HepG2 (cell line): ENCODE measurements around the gene MACROD2. TPM values are rescaled to one million over a fixed set of nuclear protein-coding genes. Genes with fewer than 3 reads are reported as not detected.

Experiments
- BORCS8-MEF2B ChIP-seq: sonication (generic); formaldehyde crosslinking; IDR thresholded peaks from 2 replicates; pipeline ENCODE4 v1.8.0; 2022; ENCODE audit warnings: mild to moderate bottlenecking, missing genetic modification reagents
- ETS1 ChIP-seq: sonication (generic); formaldehyde crosslinking; IDR thresholded peaks from 2 replicates; pipeline ENCODE4 v1.4.0; 2020; ENCODE audit warnings: missing genetic modification reagents
- FOXA3 ChIP-seq: IDR thresholded peaks from 2 replicates; pipeline ENCODE4 v1.6.1; 2016; ENCODE audit warnings: missing genetic modification reagents, missing compliant biosample characterization
- HOXA5 ChIP-seq: sonication (generic); formaldehyde crosslinking; IDR thresholded peaks from 2 replicates; pipeline ENCODE4 v1.4.0; 2020; ENCODE audit warnings: missing genetic modification reagents
- KDM1A ChIP-seq: IDR thresholded peaks from 2 replicates; pipeline ENCODE4 v1.6.1; 2016; ENCODE audit warnings: missing compliant biosample characterization
- RXRB ChIP-seq: IDR thresholded peaks from 2 replicates; pipeline ENCODE4 v1.6.1; 2016; ENCODE audit warnings: borderline replicate concordance, missing genetic modification reagents, missing compliant biosample characterization
- SMC3 ChIP-seq: IDR thresholded peaks from 2 replicates; pipeline ENCODE4 v1.6.1; 2011; ENCODE audit warnings: low read length, improper control_type of control experiment
- SOX6 ChIP-seq, 2 experiments: fragments of 450-650 bp in 1 of 2; sonication (generic) in 1 of 2; formaldehyde crosslinking in 1 of 2; IDR thresholded peaks; 2 replicates each; pipeline versions ENCODE4 v1.4.0 to v1.6.1; 2017 to 2020; ENCODE audit warnings: antibody characterized with exemption in 1 of 2, mild to moderate bottlenecking in 1 of 2, missing genetic modification reagents in 1 of 2
- STAG1 ChIP-seq: sonication (generic); formaldehyde crosslinking; IDR thresholded peaks from 2 replicates; pipeline ENCODE4 v1.4.0; 2020; ENCODE audit warnings: missing genetic modification reagents
- TIGD3 ChIP-seq: sonication (generic); formaldehyde crosslinking; IDR thresholded peaks from 2 replicates; pipeline ENCODE4 v1.5.1; 2020; ENCODE audit warnings: mild to moderate bottlenecking, missing genetic modification reagents, borderline replicate concordance
- ZMYM4 ChIP-seq: sonication (generic); formaldehyde crosslinking; IDR thresholded peaks from 2 replicates; pipeline ENCODE4 v1.8.1; 2023; ENCODE audit warnings: mild to moderate bottlenecking, missing genetic modification reagents
- ZNF34 ChIP-seq: sonication (generic); formaldehyde crosslinking; IDR thresholded peaks from 2 replicates; pipeline ENCODE4 v1.4.0; 2020; ENCODE audit warnings: mild to moderate bottlenecking, missing genetic modification reagents, borderline replicate concordance
- ZNF543 ChIP-seq: sonication (generic); formaldehyde crosslinking; IDR thresholded peaks from 2 replicates; pipeline ENCODE4 v1.4.0; 2020; ENCODE audit warnings: mild to moderate bottlenecking, missing genetic modification reagents
- ZNF562 ChIP-seq: sonication (generic); formaldehyde crosslinking; IDR thresholded peaks from 2 replicates; pipeline ENCODE4 v1.8.0; 2022; ENCODE audit warnings: missing genetic modification reagents, borderline replicate concordance
- ZNF644 ChIP-seq: IDR thresholded peaks from 2 replicates; pipeline ENCODE4 v1.6.1; 2016; ENCODE audit warnings: low read depth
- ZNF652 ChIP-seq: IDR thresholded peaks from 2 replicates; pipeline ENCODE4 v1.6.1; 2016; ENCODE audit warnings: low read depth, borderline replicate concordance
- ZNF703 ChIP-seq: sonication (generic); formaldehyde crosslinking; IDR thresholded peaks from 2 replicates; pipeline ENCODE4 v1.5.1; 2020; ENCODE audit warnings: missing genetic modification reagents, mild to moderate bottlenecking, moderate library complexity, borderline replicate concordance
- ZSCAN29 ChIP-seq: sonication (generic); formaldehyde crosslinking; conservative IDR thresholded peaks from 2 replicates; pipeline ENCODE4 v1.4.0; 2020; ENCODE audit warnings: mild to moderate bottlenecking, missing genetic modification reagents
- polyA plus RNA-seq, 8 experiments: library from polyadenylated mRNA; depleted of rRNA in 3 of 8; stranded (reverse) in 7 of 8; unstranded in 1 of 8; fragments of >200 nt; fragmentation: Illumina TruSeq in 4 of 8; extraction: Trizol in 4 of 8; gene quantifications; 2 replicates each; pipeline versions ENCODE4 v1.2.1 to v1.2.3, GENCODE V29; 2011 to 2016; ENCODE audit warnings: low read depth in 4 of 8, missing spikeins in 1 of 8, mixed read lengths in 1 of 8; ENCODE audit not compliant: insufficient read depth in 1 of 8
- total RNA-seq, 5 experiments: library from RNA; depleted of rRNA; stranded (reverse); fragments of >200 nt; fragmentation: Illumina TruSeq; extraction: Trizol; gene quantifications; 2 replicates each; pipeline ENCODE4 v1.2.3, GENCODE V29; 2016; ENCODE audit warnings: low read depth in 1 of 5
- TF ChIP-seq, protein P1 (sequence below): sonication (generic); formaldehyde crosslinking; IDR thresholded peaks from 2 replicates; pipeline ENCODE4 v1.4.0; 2020; ENCODE audit warnings: missing genetic modification reagents, mild to moderate bottlenecking, borderline replicate concordance
- TF ChIP-seq, protein P2 (sequence below): sonication (generic); formaldehyde crosslinking; IDR thresholded peaks from 2 replicates; pipeline ENCODE4 v1.5.0; 2020; ENCODE audit warnings: missing genetic modification reagents

Gene MACROD2
- total and polyA plus RNA-seq, 2 of the 13 experiments (the other 11 are each of a cell fraction or from before 2014, with no cell fraction given), result 0.13 to 0.51 TPM

DNA sequence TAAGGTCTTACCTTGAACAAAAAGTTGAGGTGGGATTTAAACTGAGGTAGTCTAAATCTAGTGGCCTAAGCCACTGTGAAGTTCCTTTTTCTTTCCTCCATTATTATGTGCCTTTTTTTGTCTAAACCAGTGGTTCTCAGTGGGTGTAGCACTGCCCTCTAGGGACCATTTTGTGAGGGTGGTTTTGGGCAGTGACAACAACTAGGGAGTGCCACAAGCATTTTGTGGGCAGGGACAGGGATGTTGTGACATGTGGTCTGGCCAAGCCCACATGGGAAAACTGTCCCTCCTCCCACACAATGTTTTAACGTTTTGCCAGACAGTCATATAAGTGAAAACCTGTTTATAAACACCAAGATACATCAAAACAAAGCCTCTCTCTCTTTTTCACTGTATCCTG is 1241.5 kb downstream of the MACROD2 start (continued):
- TF ChIP-seq ZNF703 (CRISPR knock-in tag) (no peak), ZNF562 (CRISPR knock-in tag) (no peak), HOXA5 (CRISPR knock-in tag) (peak; percentile 59; the same call in 1 of the 2 replicates), ZNF543 (no peak), RXRB (CRISPR knock-in tag) (peak; percentile 44; the same call in 1 of the 2 replicates), ETS1 (CRISPR knock-in tag) (no peak), TIGD3 (CRISPR knock-in tag) (no peak), BORCS8-MEF2B (CRISPR knock-in tag) (no peak), ZNF644 (peak; percentile 86), SOX6 (IDR thresholded peaks at IDR 0.05) (no peak), SOX6 (CRISPR knock-in tag; IDR thresholded peaks at IDR 0.05) (0 out of 2 replicates have a peak, but pooled peaks have one; percentile 13), KDM1A (CRISPR knock-in tag) (0 out of 2 replicates have a peak, but pooled peaks have one; percentile 2), STAG1 (CRISPR knock-in tag) (peak; percentile 93), ZMYM4 (CRISPR knock-in tag) (peak; percentile 75), ZNF652 (CRISPR knock-in tag) (0 out of 2 replicates have a peak, but pooled peaks have one; percentile 8), ZSCAN29 (CRISPR knock-in tag) (0 out of 2 replicates have a peak, but pooled peaks have one; percentile 47), SMC3 (peak; percentile 91), FOXA3 (CRISPR knock-in tag) (peak; percentile 35; the same call in 1 of the 2 replicates), ZNF34 (CRISPR knock-in tag) (peak; percentile 71; the same call in 1 of the 2 replicates)
- TF ChIP-seq, protein P1, sequence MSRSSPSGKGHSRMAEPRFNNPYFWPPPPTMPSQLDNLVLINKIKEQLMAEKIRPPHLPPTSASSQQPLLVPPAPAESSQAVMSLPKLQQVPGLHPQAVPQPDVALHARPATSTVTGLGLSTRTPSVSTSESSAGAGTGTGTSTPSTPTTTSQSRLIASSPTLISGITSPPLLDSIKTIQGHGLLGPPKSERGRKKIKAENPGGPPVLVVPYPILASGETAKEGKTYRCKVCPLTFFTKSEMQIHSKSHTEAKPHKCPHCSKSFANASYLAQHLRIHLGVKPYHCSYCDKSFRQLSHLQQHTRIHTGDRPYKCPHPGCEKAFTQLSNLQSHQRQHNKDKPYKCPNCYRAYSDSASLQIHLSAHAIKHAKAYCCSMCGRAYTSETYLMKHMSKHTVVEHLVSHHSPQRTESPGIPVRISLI (CRISPR knock-in tag), result peak; percentile 71
- TF ChIP-seq, protein P2, sequence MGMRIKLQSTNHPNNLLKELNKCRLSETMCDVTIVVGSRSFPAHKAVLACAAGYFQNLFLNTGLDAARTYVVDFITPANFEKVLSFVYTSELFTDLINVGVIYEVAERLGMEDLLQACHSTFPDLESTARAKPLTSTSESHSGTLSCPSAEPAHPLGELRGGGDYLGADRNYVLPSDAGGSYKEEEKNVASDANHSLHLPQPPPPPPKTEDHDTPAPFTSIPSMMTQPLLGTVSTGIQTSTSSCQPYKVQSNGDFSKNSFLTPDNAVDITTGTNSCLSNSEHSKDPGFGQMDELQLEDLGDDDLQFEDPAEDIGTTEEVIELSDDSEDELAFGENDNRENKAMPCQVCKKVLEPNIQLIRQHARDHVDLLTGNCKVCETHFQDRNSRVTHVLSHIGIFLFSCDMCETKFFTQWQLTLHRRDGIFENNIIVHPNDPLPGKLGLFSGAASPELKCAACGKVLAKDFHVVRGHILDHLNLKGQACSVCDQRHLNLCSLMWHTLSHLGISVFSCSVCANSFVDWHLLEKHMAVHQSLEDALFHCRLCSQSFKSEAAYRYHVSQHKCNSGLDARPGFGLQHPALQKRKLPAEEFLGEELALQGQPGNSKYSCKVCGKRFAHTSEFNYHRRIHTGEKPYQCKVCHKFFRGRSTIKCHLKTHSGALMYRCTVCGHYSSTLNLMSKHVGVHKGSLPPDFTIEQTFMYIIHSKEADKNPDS (CRISPR knock-in tag), result no peak
